ENCODE data around the gene FFAR2.

DNA sequence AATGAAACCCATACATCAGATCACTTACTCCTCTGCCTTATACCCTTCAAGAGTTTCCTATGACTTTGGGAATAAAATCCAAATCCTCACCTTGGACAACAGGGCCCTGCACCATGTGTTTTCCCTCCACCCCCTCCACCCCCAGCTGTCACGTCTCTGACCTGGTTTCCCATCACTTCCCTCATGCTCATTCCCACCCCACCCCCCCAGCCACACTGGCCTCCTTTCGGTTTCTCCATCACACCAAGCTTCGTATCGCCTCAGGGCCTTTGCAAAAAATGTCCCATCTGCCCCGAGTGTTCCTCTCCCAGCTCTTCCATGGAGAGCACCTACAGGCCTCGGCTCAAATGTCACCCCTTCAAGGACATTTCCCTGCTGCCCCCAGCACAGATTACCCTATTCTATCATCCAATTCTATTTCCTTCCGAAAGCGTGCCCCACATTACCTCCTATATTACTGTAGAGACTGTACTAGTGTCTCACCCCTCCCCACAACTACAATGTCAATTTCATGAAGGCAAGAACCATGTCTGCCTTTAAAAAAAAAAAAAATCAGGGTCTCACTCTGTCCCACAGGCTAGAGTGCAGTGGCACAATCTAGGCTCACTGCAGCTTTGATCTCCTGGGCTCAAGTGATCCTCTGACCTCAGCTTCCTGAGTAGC, 16.8 kb upstream of the FFAR2 start:
- TF ChIP-seq, protein P1, sequence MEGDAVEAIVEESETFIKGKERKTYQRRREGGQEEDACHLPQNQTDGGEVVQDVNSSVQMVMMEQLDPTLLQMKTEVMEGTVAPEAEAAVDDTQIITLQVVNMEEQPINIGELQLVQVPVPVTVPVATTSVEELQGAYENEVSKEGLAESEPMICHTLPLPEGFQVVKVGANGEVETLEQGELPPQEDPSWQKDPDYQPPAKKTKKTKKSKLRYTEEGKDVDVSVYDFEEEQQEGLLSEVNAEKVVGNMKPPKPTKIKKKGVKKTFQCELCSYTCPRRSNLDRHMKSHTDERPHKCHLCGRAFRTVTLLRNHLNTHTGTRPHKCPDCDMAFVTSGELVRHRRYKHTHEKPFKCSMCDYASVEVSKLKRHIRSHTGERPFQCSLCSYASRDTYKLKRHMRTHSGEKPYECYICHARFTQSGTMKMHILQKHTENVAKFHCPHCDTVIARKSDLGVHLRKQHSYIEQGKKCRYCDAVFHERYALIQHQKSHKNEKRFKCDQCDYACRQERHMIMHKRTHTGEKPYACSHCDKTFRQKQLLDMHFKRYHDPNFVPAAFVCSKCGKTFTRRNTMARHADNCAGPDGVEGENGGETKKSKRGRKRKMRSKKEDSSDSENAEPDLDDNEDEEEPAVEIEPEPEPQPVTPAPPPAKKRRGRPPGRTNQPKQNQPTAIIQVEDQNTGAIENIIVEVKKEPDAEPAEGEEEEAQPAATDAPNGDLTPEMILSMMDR (IDR thresholded peaks at IDR 0.05 in 2 of 3, conservative IDR thresholded peaks at IDR 0.05 in 1 of 3; ENCODE audit: insufficient read depth in 2 of 3, low read depth in 1 of 3, low read length in 3 of 3), result no peak
- TF ChIP-seq YY1 (IDR thresholded peaks at IDR 0.05; ENCODE audit: borderline replicate concordance in 1 of 3, control insufficient read depth in 1 of 3, extremely low read depth in 1 of 3, insufficient read depth in 3 of 3, insufficient read length in 1 of 3, insufficient replicate concordance in 2 of 3, low read depth in 1 of 3, low read length in 2 of 3), result no peak
